ENCODE data around the gene CPPED1.

Gene CPPED1

GRCh38 chr16:12735805-12736204, 67.9 kb downstream of the CPPED1 start:
- DNase-seq (ENCODE audit: low spot score) = no peak

- no peak for DNase-seq (ENCODE audit: low spot score)
Measured at GRCh38 chr16:12732600-12732999, 71.1 kb downstream of the CPPED1 start.

GRCh38 chr16:12729448-12729847, 74.2 kb downstream of the CPPED1 start:
- DNase-seq (ENCODE audit: low spot score) = no peak

- DNase-seq (ENCODE audit: low spot score) = no peak
Measured at GRCh38 chr16:12728469-12728868, 75.2 kb downstream of the CPPED1 start.

GRCh38 chr16:12724226-12724625, 79.5 kb downstream of the CPPED1 start:
- DNase-seq (ENCODE audit: low spot score) = no peak

- DNase-seq (ENCODE audit: low spot score) = no peak
Measured at GRCh38 chr16:12723681-12724080, 80.0 kb downstream of the CPPED1 start.

- no peak for DNase-seq (ENCODE audit: low spot score)
Measured at GRCh38 chr16:12721841-12722421, 81.8 kb downstream of the CPPED1 start.

- no peak for DNase-seq (ENCODE audit: low spot score)
Measured at GRCh38 chr16:12719972-12720371, 83.7 kb downstream of the CPPED1 start.

- no peak for DNase-seq (ENCODE audit: low spot score)
Measured at GRCh38 chr16:12716658-12717057, 87.0 kb downstream of the CPPED1 start.

- no peak for DNase-seq (ENCODE audit: low spot score)
Measured at GRCh38 chr16:12709807-12710206, 93.9 kb downstream of the CPPED1 start.

- no peak for DNase-seq (ENCODE audit: low spot score)
Measured at GRCh38 chr16:12708266-12708665, 95.4 kb downstream of the CPPED1 start.

GRCh38 chr16:12706628-12707027, 97.1 kb downstream of the CPPED1 start:
- DNase-seq (ENCODE audit: low spot score) = no peak

GRCh38 chr16:12704492-12705111, 99.1 kb downstream of the CPPED1 start:
- DNase-seq (ENCODE audit: low spot score) = no peak

GRCh38 chr16:12703935-12704334, 99.8 kb downstream of the CPPED1 start:
- no peak for DNase-seq (ENCODE audit: low spot score)

GRCh38 chr16:12700161-12700560, 103.5 kb downstream of the CPPED1 start:
- no peak for DNase-seq (ENCODE audit: low spot score)

- DNase-seq (ENCODE audit: low spot score) = no peak
Measured at GRCh38 chr16:12699161-12699560, 104.5 kb downstream of the CPPED1 start.

GRCh38 chr16:12697437-12697836, 106.2 kb downstream of the CPPED1 start:
- DNase-seq (ENCODE audit: low spot score) = no peak

GRCh38 chr16:12695454-12695853, 108.2 kb downstream of the CPPED1 start:
- DNase-seq (ENCODE audit: low spot score) = no peak

GRCh38 chr16:12690024-12690423, 113.7 kb downstream of the CPPED1 start:
- DNase-seq (ENCODE audit: low spot score) = no peak

- no peak for DNase-seq (ENCODE audit: low spot score)
Measured at GRCh38 chr16:12688951-12689850, 114.5 kb downstream of the CPPED1 start.

GRCh38 chr16:12685806-12686205, 117.9 kb downstream of the CPPED1 start:
- no peak for DNase-seq (ENCODE audit: low spot score)

GRCh38 chr16:12682432-12683165, 121.1 kb downstream of the CPPED1 start:
- no peak for DNase-seq (ENCODE audit: low spot score)

Measured in LoVo (cell line).